Endothelial cell of umbilical vein (primary cell): ENCODE results near the gene SULT2B1. TPM values are rescaled to one million over a fixed set of nuclear protein-coding genes. Genes with fewer than 3 reads are reported as not detected.

Experiments
- BruUV-seq: library from RNA; stranded (reverse); fragments of 400-500 nt; replicated peaks from 2 replicates; lab custom pipeline; 2021; lab: Mats Ljungman, UMichigan
- CTCF ChIA-PET: fragments of 300-600, 350-600 bp; sonication (Branson Sonifier 250); formaldehyde crosslinking; loops from one replicate; lab custom pipeline; 2021; ENCODE audit warnings: antibody characterized with exemption, inconsistent platforms; lab: Charles Lee
- POLR2A ChIA-PET: fragments of 300-600, 350-600 bp; sonication (Branson Sonifier 250); formaldehyde crosslinking; loops from one replicate; lab custom pipeline; 2021; ENCODE audit warnings: antibody characterized with exemption, inconsistent platforms; lab: Charles Lee
- DNase-seq: peaks from one replicate; pipeline ENCODE4 v3.0.0-alpha.2; 2011; ENCODE audit warnings: low read depth, low spot score
- FAIRE-seq: peaks from 2 replicates; lab custom pipeline; 2011; peaks lifted over from hg19 to GRCh38; lab: Jason Lieb, UNC
- H2AFZ ChIP-seq: 2 replicates; pipeline ENCODE4 v1.6.0; 2012; ENCODE audit warnings: low read depth, low read length, control low read depth, inconsistent platforms
- H3K27ac ChIP-seq: 2 replicates; pipeline ENCODE4 v1.5.1; 2011; ENCODE audit warnings: low read depth, mild to moderate bottlenecking, control low read depth, low read length, moderate library complexity; ENCODE audit not compliant: insufficient read depth
- H3K27me3 ChIP-seq, 2 experiments: 2 replicates each; pipeline versions ENCODE4 v1.6.0 to v1.6.1; 2011; ENCODE audit warnings: low read length in 2 of 2, mixed read lengths in 1 of 2; ENCODE audit not compliant: control insufficient read depth in 2 of 2, insufficient read depth in 2 of 2
- H3K36me3 ChIP-seq, 2 experiments: 2 replicates in 1 of 2; 3 replicates in 1 of 2; pipeline ENCODE4 v1.5.1; 2011; ENCODE audit warnings: low read length in 2 of 2, mild to moderate bottlenecking in 1 of 2, moderate library complexity in 1 of 2; ENCODE audit not compliant: control insufficient read depth in 2 of 2, insufficient read depth in 2 of 2; ENCODE audit errors: extremely low read depth in 1 of 2
- H3K4me1 ChIP-seq: 3 replicates; pipeline ENCODE4 v1.5.1; 2011; ENCODE audit warnings: mild to moderate bottlenecking, low read length; ENCODE audit not compliant: control insufficient read depth, insufficient read depth; ENCODE audit errors: extremely low read depth
- H3K4me2 ChIP-seq: 2 replicates; pipeline ENCODE4 v1.6.1; 2011; ENCODE audit warnings: low read length, control low read depth, mixed read lengths; ENCODE audit not compliant: insufficient read depth
- H3K4me3 ChIP-seq, 3 experiments: fragments of 200-600 bp in 1 of 3; sonication (generic), shearing (Covaris generic) in 1 of 3; replicated peaks in 1 of 3; 2 replicates each; pipeline ENCODE4 v1.5.1; 2011 to 2016; ENCODE audit warnings: control low read depth in 3 of 3, low read length in 3 of 3, mild to moderate bottlenecking in 2 of 3, inconsistent platforms in 1 of 3, low read depth in 1 of 3, moderate library complexity in 1 of 3; ENCODE audit not compliant: insufficient read depth in 1 of 3
- H3K79me2 ChIP-seq: 2 replicates; pipeline ENCODE4 v1.6.0; 2012; ENCODE audit warnings: low read length, inconsistent platforms; ENCODE audit not compliant: control insufficient read depth, insufficient read depth
- H3K9ac ChIP-seq: replicated peaks from 2 replicates; pipeline ENCODE3; 2011; ENCODE audit warnings: low read length, control low read depth; ENCODE audit not compliant: insufficient read depth; ENCODE audit errors: extremely low read depth
- H3K9me1 ChIP-seq: replicated peaks from 3 replicates; pipeline ENCODE4 v1.6.0; 2011; ENCODE audit warnings: mild to moderate bottlenecking, low read length; ENCODE audit not compliant: control insufficient read depth, insufficient read depth; ENCODE audit errors: extremely low read depth
- H3K9me3 ChIP-seq: replicated peaks from 2 replicates; pipeline ENCODE4 v1.5.1; 2012; ENCODE audit warnings: low read length, inconsistent platforms; ENCODE audit not compliant: control insufficient read depth, insufficient read depth
- H4K20me1 ChIP-seq: replicated peaks from 2 replicates; pipeline ENCODE3; 2011; ENCODE audit warnings: mild to moderate bottlenecking, low read length; ENCODE audit not compliant: control insufficient read depth, insufficient read depth; ENCODE audit errors: extremely low read depth
- EZH2 ChIP-seq: IDR thresholded peaks from 2 replicates; pipeline ENCODE4 v1.6.1; 2012; ENCODE audit warnings: borderline replicate concordance, low read depth, mild to moderate bottlenecking, moderate library complexity, low read length, inconsistent platforms; ENCODE audit not compliant: severe bottlenecking
- FOS ChIP-seq: IDR thresholded peaks from 2 replicates; pipeline ENCODE4 v1.6.1; 2011; ENCODE audit warnings: mild to moderate bottlenecking, low read length, moderate library complexity, borderline replicate concordance; ENCODE audit not compliant: insufficient read depth
- GATA2 ChIP-seq: IDR thresholded peaks from 2 replicates; pipeline ENCODE4 v1.7.0; 2011; ENCODE audit warnings: low read depth, mild to moderate bottlenecking, moderate library complexity, mixed read lengths, low read length; ENCODE audit not compliant: insufficient read length, insufficient read depth
- JUN ChIP-seq: IDR thresholded peaks from 2 replicates; pipeline ENCODE4 v1.6.1; 2011; ENCODE audit warnings: borderline replicate concordance, low read depth; ENCODE audit not compliant: insufficient read length, insufficient read depth
- MAX ChIP-seq: IDR thresholded peaks from 2 replicates; pipeline ENCODE4 v1.6.1; 2011; ENCODE audit not compliant: insufficient read depth, insufficient read length
- POLR2A ChIP-seq: IDR thresholded peaks from 2 replicates; pipeline ENCODE4 v1.6.1; 2012; ENCODE audit warnings: low read depth, mild to moderate bottlenecking, control low read depth, low read length
- POLR2AphosphoS5 ChIP-seq: IDR thresholded peaks from 2 replicates; pipeline ENCODE4 v1.6.1; 2012; ENCODE audit warnings: low read depth, mild to moderate bottlenecking, control low read depth, low read length, moderate library complexity; ENCODE audit not compliant: insufficient read depth
- dilution Hi-C: fragments of 300-500 bp; cut with MboI; formaldehyde crosslinking; loops from one replicate; pipeline ENCODE4 v1.15.0; 2019; ENCODE audit warnings: low sequenced_read_pairs; ENCODE audit not compliant: extremely low pct_ligation_motif_present
- intact Hi-C: fragments of 100-400 bp; cut with micrococcal nuclease; formaldehyde crosslinking; loops from one replicate; pipeline ENCODE4 v1.10.0; 2022
- polyA plus RNA-seq, 4 experiments: library from polyadenylated mRNA; depleted of rRNA in 3 of 4; stranded (reverse) in 3 of 4; unstranded in 1 of 4; fragments of >200 nt; gene quantifications; 2 replicates each; pipeline versions ENCODE4 v1.2.1 to v1.2.3, GENCODE V29; 2011 to 2012; ENCODE audit warnings: missing spikeins in 1 of 4
- total RNA-seq: library from RNA; stranded (reverse); gene quantifications from 2 replicates; pipeline ENCODE4 v1.2.3, GENCODE V29; 2021
- TF ChIP-seq, protein P1 (sequence below), 2 donors: IDR thresholded peaks; 1 replicate in 1 of 2; 2 replicates in 1 of 2; pipeline ENCODE4 v1.5.1; 2011; ENCODE audit warnings: low read length in 2 of 2, mild to moderate bottlenecking in 2 of 2, moderate library complexity in 2 of 2, control low read depth in 1 of 2, inconsistent platforms in 1 of 2, low read depth in 1 of 2; ENCODE audit not compliant: insufficient read depth in 1 of 2; ENCODE audit errors: extremely low read depth in 1 of 2

SULT2B1 gene
- total and polyA plus RNA-seq, 2 donors (not counting 3 experiments of a cell fraction or from before 2014, with no cell fraction given) = not detected

- H3K4me1 ChIP-seq = peaks cover 5% of the 10 kb centered on the region
- H4K20me1 ChIP-seq = no peaks in the 10 kb centered on the region
- intact Hi-C loops = no loop called here
- no peak overlapping the region for H3K27ac ChIP-seq
- ChIA-PET POLR2A (no interaction called here), CTCF (interaction anchor here (1.9 kb wide), 1 partner anchor 35 kb away, joined by 4 read pairs; no protein-coding TSS in a partner anchor)
- no peak for TF ChIP-seq EZH2
- no peak for TF ChIP-seq JUN
- TF ChIP-seq MAX = no peak
- no peak for TF ChIP-seq POLR2A
- no peak for TF ChIP-seq GATA2
- TF ChIP-seq, protein P1, sequence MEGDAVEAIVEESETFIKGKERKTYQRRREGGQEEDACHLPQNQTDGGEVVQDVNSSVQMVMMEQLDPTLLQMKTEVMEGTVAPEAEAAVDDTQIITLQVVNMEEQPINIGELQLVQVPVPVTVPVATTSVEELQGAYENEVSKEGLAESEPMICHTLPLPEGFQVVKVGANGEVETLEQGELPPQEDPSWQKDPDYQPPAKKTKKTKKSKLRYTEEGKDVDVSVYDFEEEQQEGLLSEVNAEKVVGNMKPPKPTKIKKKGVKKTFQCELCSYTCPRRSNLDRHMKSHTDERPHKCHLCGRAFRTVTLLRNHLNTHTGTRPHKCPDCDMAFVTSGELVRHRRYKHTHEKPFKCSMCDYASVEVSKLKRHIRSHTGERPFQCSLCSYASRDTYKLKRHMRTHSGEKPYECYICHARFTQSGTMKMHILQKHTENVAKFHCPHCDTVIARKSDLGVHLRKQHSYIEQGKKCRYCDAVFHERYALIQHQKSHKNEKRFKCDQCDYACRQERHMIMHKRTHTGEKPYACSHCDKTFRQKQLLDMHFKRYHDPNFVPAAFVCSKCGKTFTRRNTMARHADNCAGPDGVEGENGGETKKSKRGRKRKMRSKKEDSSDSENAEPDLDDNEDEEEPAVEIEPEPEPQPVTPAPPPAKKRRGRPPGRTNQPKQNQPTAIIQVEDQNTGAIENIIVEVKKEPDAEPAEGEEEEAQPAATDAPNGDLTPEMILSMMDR (IDR thresholded peaks at IDR 0.05; ENCODE audit: extremely low read depth in 1 of 2, insufficient read depth in 1 of 2, low read depth in 1 of 2, low read length in 2 of 2) = no peak
- TF ChIP-seq FOS = no peak
- no peak for TF ChIP-seq POLR2AphosphoS5
- H2AFZ ChIP-seq = no peak overlapping the region
- H3K4me3 ChIP-seq = no peak overlapping the region
- no peaks in the 10 kb centered on the region for H3K36me3 ChIP-seq
- no peak overlapping the region for H3K9ac ChIP-seq
- H3K9me1 ChIP-seq = no peaks in the 10 kb centered on the region
- DNase-seq = no peak
- BruUV-seq = no TSS peak
- dilution Hi-C loops = no loop called here
- FAIRE-seq = no peak
- H3K79me2 ChIP-seq = no peaks in the 10 kb centered on the region
- no peaks in the 10 kb centered on the region for H3K27me3 ChIP-seq
- no peaks in the 10 kb centered on the region for H3K9me3 ChIP-seq
- no peak overlapping the region for H3K4me2 ChIP-seq
Measured at GRCh38 chr19:48549380-48549779, 2.6 kb upstream of the SULT2B1 start.
